Upper lobe of right lung (tissue), 1 donor: ENCODE results near the gene IGF1R. TPM values are rescaled to one million over a fixed set of nuclear protein-coding genes. Genes with fewer than 3 reads are reported as not detected.
A peak's percentile ranks its signal among the peaks of the same experiment; 100 is the strongest.

Experiments used
- ATAC-seq: fragments of 200-7000 bp; cut with Tn5 transposase; one replicate; pipeline ENCODE4 v1.9.1; 2020; ENCODE audit warnings: mild to moderate bottlenecking, moderate library complexity
- DNase-seq: peaks from one replicate; pipeline ENCODE4 v3.0.0-alpha.2; 2020
- H3K27ac ChIP-seq: fragments of 200-600 bp; one replicate; pipeline ENCODE4 v1.8.0; 2022
- H3K27me3 ChIP-seq: fragments of 200-600 bp; one replicate; pipeline ENCODE4 v1.8.0; 2022; ENCODE audit warnings: mild to moderate bottlenecking
- H3K36me3 ChIP-seq: fragments of 200-600 bp; one replicate; pipeline ENCODE4 v1.8.0; 2022
- H3K4me1 ChIP-seq: fragments of 200-600 bp; one replicate; pipeline ENCODE4 v1.8.0; 2022
- H3K4me3 ChIP-seq: fragments of 200-600 bp; one replicate; pipeline ENCODE4 v1.8.0; 2022; ENCODE audit warnings: mild to moderate bottlenecking
- H3K9me3 ChIP-seq: fragments of 200-600 bp; one replicate; pipeline ENCODE4 v1.8.0; 2022
- intact Hi-C: fragments of 100-400 bp; cut with DNase I; formaldehyde crosslinking; loops from one replicate; pipeline ENCODE4 v1.11.0; 2022
- total RNA-seq: library from RNA; stranded (reverse); fragmentation: NEBNext Ultra II Directional; extraction: Animal tissue kit (Norgen Biotek cat#: 25700); gene quantifications from one replicate; pipeline ENCODE4 v1.2.1, GENCODE V29; 2021
- TF ChIP-seq, protein P1 (sequence below): fragments of 200-600 bp; IDR thresholded peaks from one replicate; pipeline ENCODE4 v1.8.0; 2022; ENCODE audit warnings: antibody characterized with exemption
- donor health status: DM: no; HTN: yes; CAD: no; lungs with severe emphysema.

IGF1R gene
- total RNA-seq, 1 donor from 2014 or later, result 40.0 TPM

DNA sequence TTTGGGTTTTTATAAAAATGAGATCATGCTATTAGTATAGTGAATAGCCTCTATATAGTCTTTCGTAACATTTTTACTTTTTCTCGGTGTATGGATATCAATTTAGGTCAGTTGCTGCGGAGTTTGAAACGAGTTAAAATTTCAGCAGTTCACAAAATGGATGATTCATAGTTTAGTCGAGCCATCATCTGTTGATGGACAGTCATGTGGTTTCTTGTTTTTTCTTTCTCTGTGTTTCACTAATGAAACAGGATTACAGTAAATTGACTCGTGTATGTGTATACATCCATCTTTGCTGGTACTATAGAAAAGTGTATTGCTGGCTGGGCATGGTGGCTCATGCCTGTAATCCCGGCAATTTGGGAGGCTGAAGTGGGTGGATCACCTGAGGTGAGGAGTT lies 106.8 kb downstream of the IGF1R start:
- H3K27me3 ChIP-seq, result no peaks in the 10 kb centered on the region
- no peaks in the 10 kb centered on the region for H3K9me3 ChIP-seq
- ATAC-seq (no peak), DNase-seq (no peak)
- no peaks in the 10 kb centered on the region for H3K36me3 ChIP-seq
- intact Hi-C loops, result no loop called here
- TF ChIP-seq, protein P1, sequence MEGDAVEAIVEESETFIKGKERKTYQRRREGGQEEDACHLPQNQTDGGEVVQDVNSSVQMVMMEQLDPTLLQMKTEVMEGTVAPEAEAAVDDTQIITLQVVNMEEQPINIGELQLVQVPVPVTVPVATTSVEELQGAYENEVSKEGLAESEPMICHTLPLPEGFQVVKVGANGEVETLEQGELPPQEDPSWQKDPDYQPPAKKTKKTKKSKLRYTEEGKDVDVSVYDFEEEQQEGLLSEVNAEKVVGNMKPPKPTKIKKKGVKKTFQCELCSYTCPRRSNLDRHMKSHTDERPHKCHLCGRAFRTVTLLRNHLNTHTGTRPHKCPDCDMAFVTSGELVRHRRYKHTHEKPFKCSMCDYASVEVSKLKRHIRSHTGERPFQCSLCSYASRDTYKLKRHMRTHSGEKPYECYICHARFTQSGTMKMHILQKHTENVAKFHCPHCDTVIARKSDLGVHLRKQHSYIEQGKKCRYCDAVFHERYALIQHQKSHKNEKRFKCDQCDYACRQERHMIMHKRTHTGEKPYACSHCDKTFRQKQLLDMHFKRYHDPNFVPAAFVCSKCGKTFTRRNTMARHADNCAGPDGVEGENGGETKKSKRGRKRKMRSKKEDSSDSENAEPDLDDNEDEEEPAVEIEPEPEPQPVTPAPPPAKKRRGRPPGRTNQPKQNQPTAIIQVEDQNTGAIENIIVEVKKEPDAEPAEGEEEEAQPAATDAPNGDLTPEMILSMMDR, result no peak
- H3K4me3 ChIP-seq, result no peak overlapping the region
- peaks cover 14% of the 10 kb centered on the region for H3K4me1 ChIP-seq
- no peak overlapping the region for H3K27ac ChIP-seq

DNA sequence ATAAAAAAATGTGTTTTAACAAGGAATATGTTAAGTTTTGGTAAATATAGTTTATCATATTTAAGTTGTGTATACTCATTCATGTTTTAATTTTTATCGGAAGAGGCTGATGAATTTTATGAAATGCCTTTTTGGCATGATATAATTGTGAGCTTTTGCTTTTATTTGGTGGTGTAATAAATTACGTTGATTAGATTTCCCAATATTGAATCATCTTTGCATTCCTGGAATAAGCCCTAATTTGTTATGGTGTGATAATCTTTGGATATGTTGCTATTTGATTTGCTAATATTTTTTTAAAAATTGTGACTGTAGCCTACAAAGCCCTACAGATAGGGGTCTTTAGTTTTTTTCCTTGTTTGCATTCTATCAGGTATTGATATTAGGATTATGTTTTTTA lies 107.4 kb downstream of the IGF1R start:
- no peaks in the 10 kb centered on the region for H3K36me3 ChIP-seq
- DNase-seq (no peak), ATAC-seq (no peak)
- H3K9me3 ChIP-seq, result no peaks in the 10 kb centered on the region
- intact Hi-C loops, result no loop called here
- H3K4me1 ChIP-seq, result peaks cover 14% of the 10 kb centered on the region
- H3K27ac ChIP-seq, result no peak overlapping the region
- no peak overlapping the region for H3K4me3 ChIP-seq
- TF ChIP-seq, protein P1, result no peak
- H3K27me3 ChIP-seq, result no peaks in the 10 kb centered on the region

DNA sequence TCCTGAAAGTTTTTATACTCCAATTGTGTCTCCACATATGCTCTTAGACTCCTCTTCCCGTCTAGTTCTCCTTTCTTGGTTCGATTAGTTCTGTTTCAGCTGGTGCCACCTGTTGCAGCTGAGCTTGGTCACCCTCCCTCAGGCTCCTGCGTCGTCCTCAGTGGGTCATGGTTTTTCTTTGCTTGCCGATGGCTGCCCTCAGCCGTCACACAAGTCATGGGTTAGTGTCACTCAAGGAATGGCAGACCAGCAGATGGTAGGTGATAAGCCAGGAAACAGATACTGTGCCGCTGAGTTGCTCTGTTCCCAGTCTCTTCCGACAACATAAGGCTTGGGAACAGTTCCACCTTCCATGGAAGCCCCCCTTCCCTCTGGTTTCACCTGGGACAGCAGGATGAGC lies 109.9 kb downstream of the IGF1R start:
- Histone ChIP-seq H3K9me3 (no peaks in the 10 kb centered on the region), H3K4me1 (peaks cover 17% of the 10 kb centered on the region), H3K36me3 (no peaks in the 10 kb centered on the region), H3K27ac (no peak overlapping the region), H3K4me3 (no peak overlapping the region), H3K27me3 (no peaks in the 10 kb centered on the region)
- intact Hi-C loops, result no loop called here
- no peak for DNase-seq
- no peak for ATAC-seq
- TF ChIP-seq, protein P1, result no peak

DNA sequence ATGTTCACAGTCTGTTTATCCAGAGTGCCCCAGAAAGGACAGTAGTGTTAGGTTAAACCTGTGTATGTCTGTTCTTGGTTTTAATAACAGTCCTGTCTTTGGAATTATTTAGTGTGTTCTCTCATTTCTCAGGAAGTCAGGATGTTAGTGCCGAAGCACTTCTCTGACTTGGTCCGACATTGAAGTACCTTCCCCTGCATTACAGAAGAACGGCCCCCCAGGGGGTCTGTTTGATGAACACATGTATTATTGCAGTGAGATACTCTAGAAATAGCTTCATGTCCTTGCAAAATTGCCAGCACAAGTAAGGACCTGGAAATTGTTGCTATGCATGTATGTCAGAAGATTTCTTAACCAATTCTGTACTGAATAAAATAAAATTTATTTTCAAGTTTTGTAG lies 110.9 kb downstream of the IGF1R start:
- TF ChIP-seq, protein P1, result no peak
- Histone ChIP-seq H3K4me3 (no peak overlapping the region), H3K36me3 (no peaks in the 10 kb centered on the region), H3K27me3 (no peaks in the 10 kb centered on the region), H3K4me1 (peaks cover 14% of the 10 kb centered on the region), H3K9me3 (no peaks in the 10 kb centered on the region), H3K27ac (no peak overlapping the region)
- intact Hi-C loops, result no loop called here
- ATAC-seq, result no peak
- DNase-seq, result no peak

DNA sequence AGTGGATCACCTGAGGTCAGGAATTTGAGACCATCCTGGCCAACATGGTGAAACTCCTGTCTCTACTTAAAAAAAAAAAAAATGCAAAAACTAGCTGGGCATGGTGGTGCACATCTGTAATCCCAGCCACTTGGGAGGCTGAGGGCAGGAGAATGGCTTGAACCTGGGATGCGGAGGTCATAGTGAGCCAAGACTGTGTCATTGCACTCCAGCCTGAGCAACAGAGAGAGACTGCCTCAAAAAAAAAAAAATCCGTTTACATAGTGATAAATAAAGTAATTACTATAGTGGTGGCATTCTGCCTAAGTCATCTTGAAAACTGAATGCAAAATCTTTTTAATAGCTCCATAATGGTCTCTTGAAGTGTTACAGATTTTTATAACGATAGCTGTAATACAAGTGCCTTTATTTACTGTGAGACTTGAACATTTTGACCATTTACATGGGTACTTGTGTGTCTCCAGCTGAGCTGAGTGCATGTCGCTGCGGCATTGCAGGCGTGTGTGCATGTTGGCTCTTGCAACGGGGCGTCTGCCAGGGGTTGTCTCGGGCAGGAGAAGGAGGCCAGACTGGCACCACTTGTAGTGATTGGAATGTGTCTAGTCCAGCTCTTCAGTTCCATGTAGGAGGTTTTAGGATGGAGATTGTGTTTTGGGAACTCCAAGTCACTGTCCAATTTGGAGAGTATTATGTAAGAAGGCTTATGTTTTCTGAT lies 111.9 kb downstream of the IGF1R start:
- peak; percentile 78 for ATAC-seq
- Histone ChIP-seq H3K9me3 (no peaks in the 10 kb centered on the region), H3K27ac (no peak overlapping the region), H3K4me3 (no peak overlapping the region), H3K4me1 (peaks cover 4% of the 10 kb centered on the region), H3K27me3 (no peaks in the 10 kb centered on the region), H3K36me3 (no peaks in the 10 kb centered on the region)
- intact Hi-C loops, result no loop called here
- DNase-seq, result peak; percentile 70
- TF ChIP-seq, protein P1, result no peak

DNA sequence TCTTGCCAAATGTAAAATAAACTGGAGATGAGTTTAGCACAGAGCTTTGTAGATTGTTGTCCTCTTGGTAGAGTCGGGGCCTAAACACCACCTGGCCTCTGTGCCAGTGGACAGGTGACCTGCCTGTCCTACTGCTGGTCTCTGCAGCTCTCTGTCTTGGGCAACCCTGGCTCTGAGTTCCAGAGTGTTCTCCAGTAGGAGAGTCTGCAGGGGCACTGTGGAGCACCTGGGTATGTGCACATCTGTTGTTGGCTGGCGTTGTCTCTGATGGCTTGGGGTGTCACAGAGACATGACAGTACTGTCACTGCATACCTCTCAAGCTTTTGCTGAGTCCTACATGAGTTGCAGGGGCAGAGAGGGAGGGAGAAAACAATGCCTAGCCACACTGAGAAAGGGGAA lies 112.6 kb downstream of the IGF1R start:
- no peak overlapping the region for H3K27ac ChIP-seq
- TF ChIP-seq, protein P1, result no peak
- DNase-seq, result no peak
- intact Hi-C loops, result no loop called here
- H3K4me1 ChIP-seq, result peaks cover 3% of the 10 kb centered on the region
- H3K9me3 ChIP-seq, result no peaks in the 10 kb centered on the region
- peak; percentile 30 for ATAC-seq
- H3K4me3 ChIP-seq, result no peak overlapping the region
- no peaks in the 10 kb centered on the region for H3K36me3 ChIP-seq
- H3K27me3 ChIP-seq, result no peaks in the 10 kb centered on the region
